Measurements from ENCODE around the gene VAMP4. TPM values are rescaled to one million over a fixed set of nuclear protein-coding genes. Genes with fewer than 3 reads are reported as not detected.
"Not testable (repeated sequence)": the region's sequence is repeated elsewhere in the genome, so short reads cannot be mapped to it uniquely, and the experiment has no call there.

VAMP4 gene
- total RNA-seq, 8 experiments from 2014 or later, result 8.3 to 19.0 (median 14.4) TPM

GRCh38 chr1:171668372-171668771, 73.5 kb downstream of the VAMP4 start:
- ATAC-seq (replicated peaks in 6 of 8), result no peak
- 0 to 92% (median 77%) methylated on average over 1 to 5 of the region's 5 CpGs for WGBS, 10 experiments
- H3K4me1 ChIP-seq (replicated peaks in 1 of 2), result no peaks in the 10 kb centered on the region
- H3K27ac ChIP-seq, result no peak overlapping the region
- in situ Hi-C loops (cut with MboI; ENCODE audit: low pct_unique_long_range_greater_than_20kb in 2 of 9, low sequenced_read_pairs in 9 of 9, unreplicated experiment in 9 of 9), result loop anchor here in 1 of 9 experiments (25.0 kb wide), 1 partner anchor 319 kb away; no protein-coding TSS in a partner anchor
- no peak overlapping the region for H3K4me3 ChIP-seq

DNA sequence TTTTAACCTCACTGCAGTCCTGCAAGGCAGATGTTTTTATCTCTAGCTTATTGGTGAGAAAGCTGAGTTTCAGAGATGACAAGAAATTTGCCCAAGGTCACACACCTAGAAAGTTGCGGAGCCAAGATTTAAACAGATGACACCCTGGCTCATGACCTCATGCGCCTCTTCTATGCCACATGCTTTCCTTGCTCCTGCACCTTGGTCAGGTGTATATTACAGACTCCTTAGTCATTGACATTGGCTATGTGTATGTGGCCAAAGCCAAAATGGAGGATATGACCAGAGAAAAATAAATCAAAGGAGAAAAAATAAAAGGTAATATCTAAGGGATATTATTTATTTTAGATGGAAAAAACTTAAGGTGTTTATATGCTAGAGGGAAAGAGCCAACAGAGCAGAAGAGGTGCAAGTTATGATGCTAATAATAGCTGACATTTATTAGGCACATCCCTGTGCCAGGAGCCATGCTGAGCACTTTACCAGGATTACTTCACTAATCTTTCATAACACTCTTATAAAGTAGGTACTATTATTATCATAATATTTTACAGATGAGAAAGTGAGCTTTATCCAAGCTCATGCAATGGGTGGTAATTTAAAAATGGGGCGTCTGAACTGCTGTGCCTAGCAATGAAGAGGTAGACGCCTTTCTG, 75.6 kb downstream of the VAMP4 start:
- ATAC-seq (replicated peaks in 6 of 8), result no peak
- in situ Hi-C loops (cut with MboI; ENCODE audit: low pct_unique_long_range_greater_than_20kb in 2 of 9, low sequenced_read_pairs in 9 of 9, unreplicated experiment in 9 of 9), result loop anchor here in 1 of 9 experiments (25.0 kb wide), 1 partner anchor 321 kb away; no protein-coding TSS in a partner anchor
- no peaks in the 10 kb centered on the region for H3K4me1 ChIP-seq (replicated peaks in 1 of 2)
- 44 to 100% (median 80%) methylated on average over 1 to 4 of the region's 4 CpGs; no CpG with 5 or more reads in 4 of the 10 experiments for WGBS, 10 experiments
- H3K27ac ChIP-seq, result no peak overlapping the region
- no peak overlapping the region for H3K4me3 ChIP-seq

- in situ Hi-C loops (cut with MboI; ENCODE audit: low pct_unique_long_range_greater_than_20kb in 2 of 9, low sequenced_read_pairs in 9 of 9, unreplicated experiment in 9 of 9), result loop anchor here in 1 of 9 experiments (25.0 kb wide), 1 partner anchor 322 kb away; no protein-coding TSS in a partner anchor
- Histone ChIP-seq H3K27ac (no peak overlapping the region), H3K4me1 (replicated peaks in 1 of 2) (no peaks in the 10 kb centered on the region), H3K4me3 (no peak overlapping the region)
- ATAC-seq (replicated peaks in 6 of 8), result peak in 2 of 8 experiments; percentile 34 to 49
These were observed 76.9 kb downstream of the VAMP4 start for GRCh38 chr1:171664976-171665375.

DNA sequence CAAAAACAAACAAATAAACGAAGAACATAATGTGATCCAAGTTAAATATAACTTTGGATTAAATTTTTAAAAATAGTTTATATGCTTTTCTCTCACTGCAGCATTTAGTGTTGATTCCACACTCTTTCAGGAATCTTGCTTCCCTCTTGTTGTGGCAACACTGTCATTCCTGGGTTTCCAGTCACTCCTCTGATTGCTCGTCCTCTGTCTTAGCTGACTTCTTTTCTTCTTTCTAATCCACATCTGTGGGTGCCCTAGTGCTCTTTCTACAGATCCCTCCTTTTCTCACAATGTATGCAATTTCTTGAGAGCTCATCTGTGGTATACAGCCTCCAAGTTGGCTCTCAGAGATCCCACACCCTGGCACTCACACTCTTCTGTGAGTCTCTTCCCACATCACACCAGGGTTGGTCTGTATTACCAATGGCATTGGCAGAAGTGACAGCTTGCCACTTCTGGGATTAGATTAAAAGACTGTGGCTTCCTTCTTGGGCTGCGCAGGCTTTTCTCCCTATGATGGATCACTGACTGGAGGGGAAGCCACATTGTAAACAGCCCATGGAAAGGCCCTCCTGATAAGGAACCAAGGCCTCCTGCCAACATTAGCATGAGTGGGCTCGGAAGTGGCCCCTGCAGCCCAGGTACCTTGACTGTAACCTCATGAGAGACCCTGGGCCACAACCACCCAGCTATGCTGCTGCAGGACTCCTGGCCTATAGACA, 77.8 kb downstream of the VAMP4 start:
- Histone ChIP-seq H3K27ac (no peak overlapping the region), H3K4me1 (replicated peaks in 1 of 2) (no peaks in the 10 kb centered on the region), H3K4me3 (no peak overlapping the region)
- ATAC-seq (replicated peaks in 6 of 8), result no peak
- in situ Hi-C loops (cut with MboI; ENCODE audit: low pct_unique_long_range_greater_than_20kb in 2 of 9, low sequenced_read_pairs in 9 of 9, unreplicated experiment in 9 of 9), result loop anchor here in 1 of 9 experiments (25.0 kb wide), 1 partner anchor 323 kb away; no protein-coding TSS in a partner anchor
- WGBS, 10 experiments, result 6 to 78% (median 60%) methylated on average over 1 to 4 of the region's 4 CpGs

DNA sequence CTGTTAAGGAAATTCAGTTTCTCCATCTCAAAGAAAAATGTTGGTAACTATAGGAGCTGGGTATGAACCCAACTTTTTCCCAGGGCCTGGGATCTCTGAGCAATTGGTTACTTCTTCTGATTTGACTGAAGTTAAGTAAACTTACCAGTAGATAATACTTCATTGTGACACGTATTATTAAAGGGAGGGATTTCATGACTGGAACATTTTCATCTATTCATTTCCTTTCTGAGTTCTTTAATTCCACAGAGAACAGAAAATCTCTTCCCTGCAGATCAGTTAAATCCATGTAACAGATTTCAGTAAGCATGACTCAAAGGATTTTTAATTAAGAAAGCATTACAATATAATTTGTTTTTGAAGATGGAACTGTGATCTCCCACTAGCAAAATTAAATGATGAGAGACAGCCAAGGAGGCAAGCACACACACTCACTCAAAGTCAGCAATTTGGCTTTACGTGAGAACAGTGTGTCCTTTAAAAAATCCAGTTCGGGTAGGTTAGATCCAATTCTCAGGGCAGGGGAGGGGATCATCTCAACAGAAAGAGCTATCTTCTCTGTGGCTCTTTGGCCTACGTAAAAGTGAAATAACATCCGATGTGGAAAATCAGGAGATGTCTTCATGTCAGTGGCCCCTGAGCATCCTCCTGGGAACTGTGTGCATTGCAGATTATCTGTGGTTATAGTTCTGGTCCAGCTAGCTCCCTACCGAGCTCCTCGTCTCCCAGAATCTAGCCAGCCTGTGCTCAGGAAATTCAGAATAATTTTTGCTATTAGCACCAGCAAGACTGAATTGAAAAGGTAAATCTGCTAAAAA, 78.6 kb downstream of the VAMP4 start:
- no peak for ATAC-seq (replicated peaks in 6 of 8)
- in situ Hi-C loops (cut with MboI; ENCODE audit: low pct_unique_long_range_greater_than_20kb in 2 of 9, low sequenced_read_pairs in 9 of 9, unreplicated experiment in 9 of 9), result loop anchor here in 1 of 9 experiments (25.0 kb wide), 1 partner anchor 324 kb away; no protein-coding TSS in a partner anchor
- H3K27ac ChIP-seq, result no peak overlapping the region
- H3K4me3 ChIP-seq, result no peak overlapping the region
- H3K4me1 ChIP-seq (replicated peaks in 1 of 2), result no peaks in the 10 kb centered on the region
- WGBS, 10 experiments, result 8 to 88% (median 67%) methylated on average over 1 to 7 of the region's 7 CpGs

DNA sequence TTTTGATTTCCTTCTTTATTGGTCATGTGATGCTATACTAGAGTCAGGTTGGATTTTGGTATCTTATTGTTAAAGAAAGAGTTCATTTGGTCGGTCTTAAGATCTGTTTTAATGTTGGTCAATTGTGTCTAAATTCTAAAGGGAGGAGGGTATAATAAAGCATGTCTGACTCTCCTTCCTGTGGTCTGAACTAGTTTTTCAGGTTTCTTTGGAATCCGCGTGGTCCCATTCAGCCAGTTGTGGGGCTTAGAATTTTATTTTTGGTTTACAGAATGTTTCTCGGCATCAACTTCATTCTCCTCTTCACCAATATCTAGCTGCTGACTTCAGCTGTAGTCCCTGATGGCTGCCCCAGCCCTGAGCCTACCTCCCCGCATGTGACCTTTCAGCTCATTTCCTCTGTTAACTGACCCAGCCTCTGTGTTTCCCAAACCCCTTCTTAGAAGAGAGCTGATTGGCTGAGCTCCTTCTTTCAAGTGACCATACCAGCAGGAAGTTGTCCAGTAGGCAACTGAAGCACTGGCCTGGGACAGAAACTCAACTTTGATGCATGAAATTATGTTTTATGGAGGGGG, 80.7 kb downstream of the VAMP4 start:
- in situ Hi-C loops (cut with MboI; ENCODE audit: low pct_unique_long_range_greater_than_20kb in 2 of 9, low sequenced_read_pairs in 9 of 9, unreplicated experiment in 9 of 9), result loop anchor here in 1 of 9 experiments (25.0 kb wide), 1 partner anchor 326 kb away; no protein-coding TSS in a partner anchor
- no peak overlapping the region for H3K4me3 ChIP-seq
- WGBS, 10 experiments, result 73 to 100% (median 94%) methylated on average over 1 to 5 of the region's 5 CpGs; no CpG with 5 or more reads in 1 of the 10 experiments
- ATAC-seq (replicated peaks in 6 of 8), result no peak
- no peaks in the 10 kb centered on the region for H3K4me1 ChIP-seq (replicated peaks in 1 of 2)
- no peak overlapping the region for H3K27ac ChIP-seq

GRCh38 chr1:171656206-171656605, 85.7 kb downstream of the VAMP4 start:
- in situ Hi-C loops (cut with MboI; ENCODE audit: low pct_unique_long_range_greater_than_20kb in 2 of 9, low sequenced_read_pairs in 9 of 9, unreplicated experiment in 9 of 9), result loop anchor here in 1 of 9 experiments (25.0 kb wide), 1 partner anchor 331 kb away; no protein-coding TSS in a partner anchor
- 83 to 100% (median 98%) methylated on average over 1 to 8 of the region's 9 CpGs; no CpG with 5 or more reads in 5 of the 10 experiments for WGBS, 10 experiments
- not testable (repeated sequence) for H3K4me1 ChIP-seq (replicated peaks in 1 of 2); ATAC-seq (replicated peaks in 6 of 8); H3K27ac ChIP-seq; H3K4me3 ChIP-seq

- Histone ChIP-seq H3K4me3 (no peak overlapping the region), H3K27ac (no peak overlapping the region), H3K4me1 (replicated peaks in 1 of 2) (no peaks in the 10 kb centered on the region)
- in situ Hi-C loops (cut with MboI; ENCODE audit: low pct_unique_long_range_greater_than_20kb in 2 of 9, low sequenced_read_pairs in 9 of 9, unreplicated experiment in 9 of 9), result loop anchor here in 1 of 9 experiments (25.0 kb wide), 1 partner anchor 332 kb away; no protein-coding TSS in a partner anchor
- ATAC-seq (replicated peaks in 6 of 8), result no peak
- WGBS, 10 experiments, result 40 to 86% (median 82%) methylated on average over 1 to 6 of the region's 6 CpGs; no CpG with 5 or more reads in 2 of the 10 experiments
These were observed 86.1 kb downstream of the VAMP4 start for GRCh38 chr1:171655746-171656116.

DNA sequence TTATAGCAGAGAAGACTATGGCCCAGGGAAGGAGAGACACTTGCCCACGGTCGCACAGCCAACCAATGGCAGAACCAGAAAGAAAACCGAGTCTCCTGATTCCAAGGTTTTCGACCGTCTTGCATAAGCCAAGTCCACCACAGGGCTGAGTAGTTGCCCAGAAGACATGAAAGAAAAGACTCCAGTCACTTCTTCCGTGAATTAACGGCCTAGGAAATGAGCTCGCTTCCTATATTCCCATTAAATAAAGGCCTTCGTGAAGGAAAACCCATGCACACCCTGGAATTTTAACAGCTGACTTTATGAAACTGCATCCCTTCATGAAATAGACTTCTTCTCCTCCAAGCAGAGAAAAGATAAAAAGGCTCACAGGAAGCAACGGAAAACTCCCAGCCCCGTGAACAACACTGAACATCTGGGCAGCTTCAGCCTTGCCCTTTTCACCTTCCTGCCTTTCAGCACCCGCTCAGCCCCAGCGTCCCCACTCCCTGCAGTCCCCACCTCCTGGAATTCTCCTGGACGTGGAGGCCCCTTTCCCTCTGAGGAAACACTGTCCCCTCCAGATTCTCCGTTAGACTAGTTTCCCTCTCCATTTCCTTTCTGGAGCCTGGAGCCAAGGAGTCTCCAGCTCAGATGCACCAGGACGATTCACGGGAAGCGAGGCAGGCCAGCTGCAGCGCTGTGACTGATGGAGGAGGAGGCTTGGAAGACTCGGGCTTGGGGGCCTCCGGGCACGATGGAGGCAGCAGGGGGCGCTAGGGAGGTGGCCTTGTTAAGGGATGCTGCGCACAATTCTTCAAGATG, 86.7 kb downstream of the VAMP4 start:
- in situ Hi-C loops (cut with MboI; ENCODE audit: low pct_unique_long_range_greater_than_20kb in 2 of 9, low sequenced_read_pairs in 9 of 9, unreplicated experiment in 9 of 9), result loop anchor here in 1 of 9 experiments (25.0 kb wide), 1 partner anchor 332 kb away; no protein-coding TSS in a partner anchor
- Histone ChIP-seq H3K4me1 (replicated peaks in 1 of 2) (no peaks in the 10 kb centered on the region), H3K4me3 (no peak overlapping the region), H3K27ac (no peak overlapping the region)
- ATAC-seq (replicated peaks in 6 of 8), result peak in 3 of 8 experiments; percentile 88 to 92 (median 91)
- WGBS, 10 experiments, result 20 to 70% (median 64%) methylated on average over 3 to 22 of the region's 24 CpGs; no CpG with 5 or more reads in 2 of the 10 experiments

DNA sequence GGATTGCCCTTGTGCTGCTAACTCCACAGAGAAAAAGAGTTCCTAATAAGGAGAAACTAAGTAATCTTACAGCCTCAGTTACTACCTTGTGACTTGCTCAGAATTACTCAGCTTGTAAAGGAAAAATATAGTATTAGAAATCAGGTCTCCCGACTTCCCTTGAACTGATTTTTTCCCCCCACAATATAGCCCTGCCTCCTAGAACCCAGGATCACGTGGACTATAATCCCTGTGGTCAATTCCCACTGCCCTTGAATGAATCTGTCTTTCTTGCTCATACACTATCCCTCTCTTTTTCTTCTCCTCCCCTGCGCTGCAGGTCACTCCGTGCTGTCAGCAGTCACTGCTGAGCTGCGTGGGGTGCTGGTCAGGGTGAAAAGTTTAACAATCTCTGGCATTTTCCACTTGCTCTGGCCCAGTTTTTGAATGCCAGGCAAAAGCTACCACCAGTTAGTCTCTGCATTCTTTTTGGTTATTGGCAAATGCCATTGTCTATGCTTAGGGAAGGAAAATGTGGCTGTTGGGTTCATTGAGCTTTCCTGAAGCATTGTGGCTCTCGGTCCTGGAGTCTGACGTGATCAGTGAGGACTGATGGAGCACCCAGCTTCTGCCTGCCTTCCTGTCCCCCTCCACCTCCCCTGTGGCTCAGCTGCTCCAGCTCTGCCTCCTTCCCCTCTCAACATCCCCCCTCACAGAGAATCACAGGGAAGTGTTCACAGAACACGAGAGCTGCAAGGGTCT, 87.5 kb downstream of the VAMP4 start:
- in situ Hi-C loops (cut with MboI; ENCODE audit: low pct_unique_long_range_greater_than_20kb in 2 of 9, low sequenced_read_pairs in 9 of 9, unreplicated experiment in 9 of 9), result loop anchor here in 1 of 9 experiments (25.0 kb wide), 1 partner anchor 333 kb away; no protein-coding TSS in a partner anchor
- Histone ChIP-seq H3K27ac (no peak overlapping the region), H3K4me1 (replicated peaks in 1 of 2) (no peaks in the 10 kb centered on the region), H3K4me3 (no peak overlapping the region)
- 30 to 100% (median 77%) methylated on average over 1 to 7 of the region's 8 CpGs for WGBS, 10 experiments
- peak in 5 of 8 experiments; percentile 24 to 34 (median 29) for ATAC-seq (replicated peaks in 6 of 8)

GRCh38 chr1:171653796-171654195, 88.1 kb downstream of the VAMP4 start:
- 67 to 100% (median 93%) methylated on average over 1 of the region's 1 CpG; no CpG with 5 or more reads in 3 of the 10 experiments for WGBS, 10 experiments
- in situ Hi-C loops (cut with MboI; ENCODE audit: low pct_unique_long_range_greater_than_20kb in 2 of 9, low sequenced_read_pairs in 9 of 9, unreplicated experiment in 9 of 9), result loop anchor here in 1 of 9 experiments (25.0 kb wide), 1 partner anchor 334 kb away; no protein-coding TSS in a partner anchor
- Histone ChIP-seq H3K4me3 (no peak overlapping the region), H3K4me1 (replicated peaks in 1 of 2) (no peaks in the 10 kb centered on the region), H3K27ac (no peak overlapping the region)
- no peak for ATAC-seq (replicated peaks in 6 of 8)
